Bronchus fibroblast of lung (primary cell): Measurements from ENCODE around the gene NOTCH2NLA. TPM values are rescaled to one million over a fixed set of nuclear protein-coding genes. Genes with fewer than 3 reads are reported as not detected.

Source experiments
- total RNA-seq: library from RNA; depleted of rRNA; stranded (reverse); fragments of >200 nt; gene quantifications from 2 replicates; pipeline ENCODE4 v1.2.3, GENCODE V29; 2015

NOTCH2NLA gene
- 17.8 and 18.9 TPM in 2 replicates for total RNA-seq

DNA sequence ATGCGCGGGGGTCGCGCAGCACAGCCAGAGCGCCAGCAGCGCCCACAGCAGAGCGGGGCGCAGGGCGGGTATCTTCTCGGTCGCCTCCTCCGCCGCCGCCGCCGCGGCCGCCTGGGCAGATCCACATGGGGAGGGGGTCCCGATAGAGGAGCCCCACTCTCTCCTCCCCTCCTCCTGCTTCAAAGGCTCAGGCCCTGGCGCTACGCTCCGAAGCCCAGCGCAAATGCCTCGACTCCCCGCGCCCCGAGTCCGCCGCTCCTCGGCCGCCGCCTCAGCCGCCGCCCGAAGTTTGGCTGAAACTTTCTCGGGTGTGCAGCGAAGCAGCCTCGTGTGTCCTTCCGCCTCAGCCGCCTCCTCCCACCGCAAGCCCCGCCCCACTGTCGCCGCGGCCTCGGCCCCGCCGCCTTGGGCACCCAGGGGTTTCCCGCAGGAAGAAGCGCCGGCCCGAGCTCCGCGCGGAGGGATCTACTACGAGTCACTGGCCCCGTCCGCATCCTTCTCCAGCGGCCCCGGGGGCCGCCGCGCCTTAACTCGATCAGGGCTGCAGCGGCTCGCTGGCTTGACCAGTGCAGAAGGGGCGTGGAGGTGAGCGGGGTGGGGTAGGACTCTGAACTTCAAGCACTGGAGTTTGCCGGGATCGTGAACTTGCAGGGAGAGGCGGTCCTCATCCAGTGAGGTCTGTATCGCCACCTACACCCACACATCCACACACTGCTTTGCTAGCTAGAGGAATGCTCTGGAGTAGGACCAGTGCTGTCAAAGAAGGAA, at the start of gene NOTCH2NLA:
Gene NOTCH2NLA, minus strand, starts transcription at position 312 of the 768 bp plus-strand sequence. CDS start 39,684 bp downstream, outside the sequence.

DNA sequence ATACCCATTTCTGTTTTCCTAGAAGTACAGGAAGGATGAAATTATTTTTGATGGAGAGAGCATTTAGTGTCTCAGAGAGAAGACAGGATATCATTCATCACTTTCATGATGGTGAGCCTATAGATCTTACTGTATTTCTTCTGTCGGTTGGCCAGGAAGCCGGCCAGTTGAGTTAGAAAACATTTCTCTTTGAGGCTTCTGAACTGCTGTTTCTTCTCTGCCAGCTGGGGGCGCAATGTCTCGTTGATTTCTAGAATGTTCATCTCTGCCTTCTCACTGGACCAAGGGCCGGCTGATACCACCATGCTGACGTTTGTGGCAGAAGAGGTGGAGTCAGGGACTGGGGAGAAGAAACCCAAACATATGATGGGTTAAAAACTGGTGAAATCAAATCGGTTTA, 84.4 kb downstream of the NOTCH2NLA start, which contains the start of gene NBPF10:
Gene NBPF10, minus strand, starts transcription at position 340 of the 400 bp plus-strand sequence. Its CDS starts 35 bp downstream, at position 305.

Other genes with a start within 250 kb of the NOTCH2NLA start
- 132 and 141 TPM in 2 replicates for gene TXNIP, start 232.4 kb downstream of the NOTCH2NLA start, total RNA-seq
- gene HJV, start 207.3 kb downstream of the NOTCH2NLA start, total RNA-seq: not detected in 2 replicates
- 0.30 and 0.34 TPM in 2 replicates for gene NBPF10, start 84.2 kb downstream of the NOTCH2NLA start, total RNA-seq